Stimulated activated CD4-positive, alpha-beta T cell treated with anti-CD3 and anti-CD28 coated beads, Interleukin-15, amount 100 ng/mL, for 1 hour (primary cell): ENCODE results near the gene IL17F.
A peak's percentile ranks its signal among the peaks of the same experiment; 100 is the strongest.

Experiments used
- DNase-seq, 2 donors: peaks; one replicate each; pipeline ENCODE4 v3.0.0-alpha.2; 2020; ENCODE audit warnings: low read depth in 1 of 2, low spot score in 1 of 2

IL17F gene

DNA sequence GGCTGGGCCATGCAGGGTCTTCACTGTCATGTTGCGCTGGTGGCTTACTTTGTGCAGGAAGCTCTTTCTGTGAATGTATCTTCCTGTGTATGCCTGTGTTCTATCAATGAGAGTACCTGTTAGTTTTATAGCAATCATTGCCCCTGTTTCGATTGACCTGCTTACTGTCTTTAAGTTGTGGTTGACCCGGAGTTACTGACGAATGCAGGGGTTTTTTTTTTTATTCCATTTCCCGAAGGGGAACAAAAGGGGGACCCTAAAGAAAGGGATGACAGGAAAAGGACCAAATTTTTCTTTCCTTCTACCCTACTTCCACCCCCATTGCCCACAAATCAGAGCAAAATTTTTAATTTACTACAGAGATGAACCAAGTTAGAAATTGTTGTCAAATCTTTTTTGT lies at the start of gene IL17F:
TSS of gene IL17F (minus strand) at position 101 of the 400 bp plus-strand sequence. CDS start at position 30, 71 bp downstream.
- DNase-seq: no peak

- DNase-seq: no peak
Observed at GRCh38 chr6:52293067-52293466, 48.8 kb upstream of the IL17F start.

DNA sequence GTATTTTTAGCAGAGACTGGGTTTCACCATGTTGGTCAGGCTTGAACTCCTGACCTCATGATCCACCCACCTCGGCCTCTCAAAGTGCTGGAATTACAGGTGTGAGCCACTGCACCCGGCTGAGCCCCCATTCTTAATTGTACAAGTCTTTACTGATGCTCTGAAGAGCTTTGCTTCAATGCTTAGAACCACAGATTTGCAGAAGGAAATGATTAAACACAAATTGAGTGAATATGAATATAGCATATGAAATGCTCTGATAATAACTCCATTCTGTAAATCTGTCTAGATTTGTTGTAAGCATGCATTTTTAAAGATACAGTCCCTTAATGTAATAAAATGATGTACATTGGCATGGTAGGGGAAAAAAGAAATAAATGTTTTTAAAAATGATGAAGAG lies 44.5 kb upstream of the IL17F start:
- no peak for DNase-seq

GRCh38 chr6:52288216-52288615 lies 43.9 kb upstream of the IL17F start:
- DNase-seq: no peak

DNA sequence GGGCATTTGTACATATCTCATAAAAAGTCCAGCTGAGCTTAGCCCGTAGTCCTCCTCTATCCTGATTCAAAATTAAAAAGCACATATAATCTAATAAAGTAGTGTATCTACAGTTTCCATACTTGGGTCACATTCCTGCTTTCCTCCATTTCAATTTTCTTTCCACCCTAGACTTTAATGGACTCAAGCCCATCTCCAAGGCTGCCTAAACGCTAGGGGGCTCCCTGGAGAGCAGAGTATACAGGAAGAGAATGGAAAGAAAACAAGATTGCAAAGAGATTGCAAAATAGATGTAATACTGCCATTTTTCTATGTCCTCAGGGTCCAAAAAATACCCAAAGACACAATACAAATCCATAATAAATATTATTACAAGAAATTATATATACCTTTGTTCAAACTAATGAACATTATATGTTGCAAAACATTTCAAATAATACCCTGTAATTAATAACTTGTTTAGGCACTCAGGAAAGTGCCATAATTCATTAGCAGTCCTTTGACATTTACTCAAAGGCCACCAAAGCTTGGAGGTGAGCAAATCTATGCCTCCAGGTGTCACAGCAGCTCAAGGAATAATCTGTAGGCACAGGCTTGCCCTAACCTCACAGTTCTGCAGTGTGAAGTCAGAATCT lies 42.6 kb upstream of the IL17F start:
- DNase-seq: peak; percentile 8 to 31

DNA sequence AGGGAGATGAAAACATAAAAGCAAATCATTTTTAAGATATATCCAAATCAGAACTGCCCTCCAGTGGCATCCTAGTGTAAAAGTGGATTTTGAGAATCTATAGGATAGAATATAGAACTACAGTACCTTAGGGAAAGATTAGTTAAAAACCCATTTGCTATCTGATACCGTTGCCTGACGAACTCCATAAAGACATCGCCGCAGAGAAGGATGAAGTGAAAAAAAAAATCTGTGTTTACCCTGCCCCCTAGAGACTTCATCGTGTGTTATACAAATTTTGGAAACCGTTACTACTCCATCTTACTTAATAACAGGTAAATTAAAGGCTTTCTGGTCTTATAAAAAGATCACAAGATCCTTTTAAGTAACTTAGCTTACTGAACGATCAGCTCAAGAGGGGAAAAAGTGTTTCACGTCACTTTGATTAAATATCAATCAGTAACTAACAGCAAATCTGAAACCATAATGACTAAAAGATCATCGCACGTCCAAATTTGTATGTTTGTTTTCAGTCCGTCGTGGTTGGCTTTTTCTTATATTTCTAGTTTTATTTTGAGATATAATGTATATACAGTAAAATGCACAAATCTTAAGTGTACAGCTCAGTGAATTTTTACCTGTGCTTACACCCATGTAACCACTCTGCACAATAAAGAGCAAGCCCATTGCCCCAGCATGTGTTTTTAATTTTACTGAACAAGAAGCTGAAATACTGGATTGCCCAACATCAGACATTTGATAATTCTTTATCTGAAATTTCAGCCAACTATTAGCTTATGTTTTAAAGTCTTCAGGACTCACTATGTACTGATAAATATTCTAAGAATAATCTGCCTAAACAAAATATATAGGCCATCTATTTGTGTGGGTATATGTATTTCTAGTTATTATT lies 41.1 kb upstream of the IL17F start:
- no peak for DNase-seq

GRCh38 chr6:52284460-52285176 lies 40.3 kb upstream of the IL17F start, which contains the start of gene MCM3:
MCM3 (minus strand) TSS chr6:52284742; CDS start chr6:52284674, 68 bp downstream.
- DNase-seq: peak; percentile 80 to 91

GRCh38 chr6:52284131-52284459 lies 39.8 kb upstream of the IL17F start:
- DNase-seq: peak in 1 of 2 donors; percentile 14

DNA sequence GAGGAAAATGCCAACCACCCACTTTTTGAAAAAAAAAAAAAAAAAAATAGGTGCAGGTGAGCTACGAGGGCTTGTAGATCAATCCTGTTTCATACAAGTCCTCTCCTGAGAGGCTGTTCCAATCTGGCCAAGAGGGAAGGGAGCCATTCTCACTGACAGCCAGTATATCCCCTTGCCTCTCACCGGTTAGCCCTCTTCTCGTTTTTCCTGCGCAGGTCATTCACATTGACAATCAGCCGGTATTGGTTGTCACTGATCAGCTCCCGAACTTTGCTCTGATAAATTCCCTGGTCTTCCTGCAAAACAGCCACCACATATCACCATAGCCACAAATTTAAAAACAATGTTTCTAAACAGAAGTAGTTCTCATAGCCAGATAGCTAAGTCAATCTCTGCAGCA lies 38.8 kb upstream of the IL17F start:
- no peak for DNase-seq

- DNase-seq: no peak
Observed at GRCh38 chr6:52276130-52276529, 31.8 kb upstream of the IL17F start.

- DNase-seq: no peak
Observed at GRCh38 chr6:52271852-52272460, 27.7 kb upstream of the IL17F start.

- peak; percentile 42 to 53 for DNase-seq
Observed at GRCh38 chr6:52263709-52264540, 19.6 kb upstream of the IL17F start.

- no peak for DNase-seq
Observed at GRCh38 chr6:52262620-52263344, 18.5 kb upstream of the IL17F start.

DNA sequence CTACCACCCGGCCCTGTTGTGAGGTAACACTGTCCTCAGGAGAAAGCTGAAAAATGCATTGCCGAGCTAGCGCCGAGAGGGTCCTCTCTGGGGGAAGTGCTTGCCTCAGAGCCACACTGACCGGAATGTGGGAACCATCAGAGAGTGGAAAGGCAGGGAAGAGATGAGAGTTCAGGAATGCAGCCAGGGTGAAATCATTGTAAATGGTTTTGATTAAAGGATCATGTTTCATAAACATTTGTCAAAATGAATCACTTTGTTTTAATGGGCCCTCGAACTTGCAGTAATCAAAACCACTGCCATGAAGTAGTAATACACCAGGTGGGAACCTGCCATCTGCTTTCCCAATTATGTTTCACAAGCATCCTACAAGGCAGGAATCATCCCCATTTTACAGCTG lies 16.9 kb upstream of the IL17F start:
- DNase-seq: no peak

DNA sequence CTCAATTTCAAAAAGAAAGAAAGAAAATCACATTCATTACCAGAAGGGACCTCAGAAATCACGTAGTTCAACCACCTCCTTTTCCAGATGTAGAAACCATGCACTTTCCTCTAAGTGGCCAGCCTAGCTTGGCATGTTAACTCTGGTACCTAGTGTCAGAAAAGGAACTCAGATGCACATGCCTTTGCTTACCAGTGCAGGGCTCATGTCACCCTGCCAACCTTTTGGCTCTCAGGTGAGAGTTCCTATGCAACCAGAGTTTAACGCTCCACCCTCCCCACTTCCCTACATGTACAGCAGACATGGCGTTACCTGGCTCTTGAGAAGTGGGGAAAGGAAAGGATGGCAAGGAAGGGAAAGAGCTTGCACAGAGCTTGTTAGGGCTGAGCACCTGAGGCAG lies 16.3 kb upstream of the IL17F start:
- DNase-seq: no peak

- no peak for DNase-seq
Observed at GRCh38 chr6:52255434-52255833, 11.1 kb upstream of the IL17F start.

DNA sequence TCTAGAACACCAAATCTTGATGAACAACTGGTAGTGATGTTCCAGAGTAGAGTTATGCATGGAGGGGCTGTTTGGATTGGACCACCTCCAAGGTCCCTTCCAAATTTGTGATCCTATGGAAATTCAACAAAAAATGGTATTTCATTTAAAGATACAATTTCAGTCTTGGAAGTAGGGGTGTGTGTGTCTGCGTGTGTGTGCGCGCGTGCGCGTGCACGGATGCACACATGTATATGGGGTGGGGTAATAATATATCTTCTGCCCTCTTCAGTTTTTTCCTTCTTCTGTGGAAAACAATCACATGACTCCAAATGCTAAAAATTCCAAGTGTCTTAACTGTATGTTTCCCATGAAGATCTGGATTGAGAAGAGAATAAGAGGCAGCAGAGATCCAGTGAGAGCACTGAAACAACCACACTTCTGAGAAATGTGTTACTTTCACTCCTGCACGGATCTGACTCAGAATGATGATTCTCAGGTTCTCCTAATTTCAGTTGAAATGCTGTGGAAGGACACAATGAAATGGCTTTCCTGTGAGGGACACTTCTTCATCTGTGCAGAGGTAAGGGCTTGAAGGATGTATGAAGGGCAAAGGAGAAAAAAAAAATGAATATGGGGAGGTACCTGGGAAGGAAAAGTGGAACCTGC lies 10.6 kb upstream of the IL17F start:
- DNase-seq: no peak

DNA sequence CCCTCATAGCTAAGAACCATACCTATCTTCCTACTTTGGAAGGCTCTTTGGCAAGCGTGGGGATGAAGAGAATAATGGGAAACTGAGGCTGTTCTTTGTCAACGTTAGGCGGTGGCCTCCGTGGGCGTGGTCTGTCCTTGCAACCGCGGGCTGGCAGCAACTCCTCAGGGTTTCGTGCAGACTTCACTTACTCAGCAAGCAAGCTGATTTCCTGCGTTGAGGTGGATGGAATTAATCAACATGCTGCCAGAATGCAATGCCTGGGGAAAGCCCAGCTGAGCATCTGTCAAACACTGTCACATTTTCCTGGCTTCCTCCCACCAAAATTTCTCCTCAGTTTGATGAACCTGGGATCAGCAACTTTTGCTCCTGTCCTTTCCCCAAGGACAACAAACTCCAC lies 9.2 kb upstream of the IL17F start:
- no peak for DNase-seq

DNA sequence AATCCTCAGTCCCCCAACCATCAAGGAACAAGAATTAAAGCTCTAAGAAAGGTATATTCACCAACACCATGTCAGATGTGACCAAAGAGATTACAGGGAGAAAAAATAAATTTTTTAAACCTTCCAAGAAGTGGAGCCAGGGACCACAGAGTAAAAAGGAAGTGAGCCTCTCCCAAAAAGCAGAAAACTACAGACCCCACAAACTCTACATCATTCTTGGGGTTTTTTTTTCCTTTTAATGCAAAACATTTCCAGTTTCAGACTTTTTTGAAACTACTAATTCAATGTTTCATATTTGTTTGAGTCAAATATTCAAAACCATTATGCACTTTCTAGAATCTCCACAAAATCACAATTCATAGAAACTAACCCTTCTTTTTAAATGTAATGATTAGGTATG lies 6.8 kb upstream of the IL17F start:
- no peak for DNase-seq
